Endothelial cell of umbilical vein (primary cell): ENCODE data around the gene RANBP3. TPM values are rescaled to one million over a fixed set of nuclear protein-coding genes. Genes with fewer than 3 reads are reported as not detected.

Source experiments
- BruUV-seq: library from RNA; stranded (reverse); fragments of 400-500 nt; replicated peaks from 2 replicates; lab custom pipeline; 2021; lab: Mats Ljungman, UMichigan
- CTCF ChIA-PET: fragments of 300-600, 350-600 bp; sonication (Branson Sonifier 250); formaldehyde crosslinking; loops from one replicate; lab custom pipeline; 2021; ENCODE audit warnings: antibody characterized with exemption, inconsistent platforms; lab: Charles Lee
- POLR2A ChIA-PET: fragments of 300-600, 350-600 bp; sonication (Branson Sonifier 250); formaldehyde crosslinking; loops from one replicate; lab custom pipeline; 2021; ENCODE audit warnings: antibody characterized with exemption, inconsistent platforms; lab: Charles Lee
- DNase-seq: peaks from one replicate; pipeline ENCODE4 v3.0.0-alpha.2; 2011; ENCODE audit warnings: low read depth, low spot score
- FAIRE-seq: peaks from 2 replicates; lab custom pipeline; 2011; peaks lifted over from hg19 to GRCh38; lab: Jason Lieb, UNC
- H2AFZ ChIP-seq: 2 replicates; pipeline ENCODE4 v1.6.0; 2012; ENCODE audit warnings: low read depth, low read length, control low read depth, inconsistent platforms
- H3K27ac ChIP-seq: 2 replicates; pipeline ENCODE4 v1.5.1; 2011; ENCODE audit warnings: low read depth, mild to moderate bottlenecking, control low read depth, low read length, moderate library complexity; ENCODE audit not compliant: insufficient read depth
- H3K27me3 ChIP-seq, 2 experiments: 2 replicates each; pipeline versions ENCODE4 v1.6.0 to v1.6.1; 2011; ENCODE audit warnings: low read length in 2 of 2, mixed read lengths in 1 of 2; ENCODE audit not compliant: control insufficient read depth in 2 of 2, insufficient read depth in 2 of 2
- H3K36me3 ChIP-seq, 2 experiments: 2 replicates in 1 of 2; 3 replicates in 1 of 2; pipeline ENCODE4 v1.5.1; 2011; ENCODE audit warnings: low read length in 2 of 2, mild to moderate bottlenecking in 1 of 2, moderate library complexity in 1 of 2; ENCODE audit not compliant: control insufficient read depth in 2 of 2, insufficient read depth in 2 of 2; ENCODE audit errors: extremely low read depth in 1 of 2
- H3K4me1 ChIP-seq: 3 replicates; pipeline ENCODE4 v1.5.1; 2011; ENCODE audit warnings: mild to moderate bottlenecking, low read length; ENCODE audit not compliant: control insufficient read depth, insufficient read depth; ENCODE audit errors: extremely low read depth
- H3K4me2 ChIP-seq: 2 replicates; pipeline ENCODE4 v1.6.1; 2011; ENCODE audit warnings: low read length, control low read depth, mixed read lengths; ENCODE audit not compliant: insufficient read depth
- H3K4me3 ChIP-seq, 3 experiments: fragments of 200-600 bp in 1 of 3; sonication (generic), shearing (Covaris generic) in 1 of 3; replicated peaks in 1 of 3; 2 replicates each; pipeline ENCODE4 v1.5.1; 2011 to 2016; ENCODE audit warnings: control low read depth in 3 of 3, low read length in 3 of 3, mild to moderate bottlenecking in 2 of 3, inconsistent platforms in 1 of 3, low read depth in 1 of 3, moderate library complexity in 1 of 3; ENCODE audit not compliant: insufficient read depth in 1 of 3
- H3K79me2 ChIP-seq: 2 replicates; pipeline ENCODE4 v1.6.0; 2012; ENCODE audit warnings: low read length, inconsistent platforms; ENCODE audit not compliant: control insufficient read depth, insufficient read depth
- H3K9ac ChIP-seq: replicated peaks from 2 replicates; pipeline ENCODE3; 2011; ENCODE audit warnings: low read length, control low read depth; ENCODE audit not compliant: insufficient read depth; ENCODE audit errors: extremely low read depth
- H3K9me1 ChIP-seq: replicated peaks from 3 replicates; pipeline ENCODE4 v1.6.0; 2011; ENCODE audit warnings: mild to moderate bottlenecking, low read length; ENCODE audit not compliant: control insufficient read depth, insufficient read depth; ENCODE audit errors: extremely low read depth
- H3K9me3 ChIP-seq: replicated peaks from 2 replicates; pipeline ENCODE4 v1.5.1; 2012; ENCODE audit warnings: low read length, inconsistent platforms; ENCODE audit not compliant: control insufficient read depth, insufficient read depth
- H4K20me1 ChIP-seq: replicated peaks from 2 replicates; pipeline ENCODE3; 2011; ENCODE audit warnings: mild to moderate bottlenecking, low read length; ENCODE audit not compliant: control insufficient read depth, insufficient read depth; ENCODE audit errors: extremely low read depth
- CTCF ChIP-seq, 2 donors: IDR thresholded peaks; 1 replicate in 1 of 2; 2 replicates in 1 of 2; pipeline ENCODE4 v1.5.1; 2011; ENCODE audit warnings: low read length in 2 of 2, mild to moderate bottlenecking in 2 of 2, moderate library complexity in 2 of 2, control low read depth in 1 of 2, inconsistent platforms in 1 of 2, low read depth in 1 of 2; ENCODE audit not compliant: insufficient read depth in 1 of 2; ENCODE audit errors: extremely low read depth in 1 of 2
- FOS ChIP-seq: IDR thresholded peaks from 2 replicates; pipeline ENCODE4 v1.6.1; 2011; ENCODE audit warnings: mild to moderate bottlenecking, low read length, moderate library complexity, borderline replicate concordance; ENCODE audit not compliant: insufficient read depth
- GATA2 ChIP-seq: IDR thresholded peaks from 2 replicates; pipeline ENCODE4 v1.7.0; 2011; ENCODE audit warnings: low read depth, mild to moderate bottlenecking, moderate library complexity, mixed read lengths, low read length; ENCODE audit not compliant: insufficient read length, insufficient read depth
- JUN ChIP-seq: IDR thresholded peaks from 2 replicates; pipeline ENCODE4 v1.6.1; 2011; ENCODE audit warnings: borderline replicate concordance, low read depth; ENCODE audit not compliant: insufficient read length, insufficient read depth
- MAX ChIP-seq: IDR thresholded peaks from 2 replicates; pipeline ENCODE4 v1.6.1; 2011; ENCODE audit not compliant: insufficient read depth, insufficient read length
- MYC ChIP-seq: IDR thresholded peaks from one replicate; pipeline ENCODE4 v1.6.1; 2011; ENCODE audit warnings: mild to moderate bottlenecking, low read depth, low read length
- POLR2A ChIP-seq: IDR thresholded peaks from 2 replicates; pipeline ENCODE4 v1.6.1; 2012; ENCODE audit warnings: low read depth, mild to moderate bottlenecking, control low read depth, low read length
- POLR2AphosphoS5 ChIP-seq: IDR thresholded peaks from 2 replicates; pipeline ENCODE4 v1.6.1; 2012; ENCODE audit warnings: low read depth, mild to moderate bottlenecking, control low read depth, low read length, moderate library complexity; ENCODE audit not compliant: insufficient read depth
- dilution Hi-C: fragments of 300-500 bp; cut with MboI; formaldehyde crosslinking; loops from one replicate; pipeline ENCODE4 v1.15.0; 2019; ENCODE audit warnings: low sequenced_read_pairs; ENCODE audit not compliant: extremely low pct_ligation_motif_present
- intact Hi-C: fragments of 100-400 bp; cut with micrococcal nuclease; formaldehyde crosslinking; loops from one replicate; pipeline ENCODE4 v1.10.0; 2022
- polyA plus RNA-seq, 4 experiments: library from polyadenylated mRNA; depleted of rRNA in 3 of 4; stranded (reverse) in 3 of 4; unstranded in 1 of 4; fragments of >200 nt; gene quantifications; 2 replicates each; pipeline versions ENCODE4 v1.2.1 to v1.2.3, GENCODE V29; 2011 to 2012; ENCODE audit warnings: missing spikeins in 1 of 4
- total RNA-seq: library from RNA; stranded (reverse); gene quantifications from 2 replicates; pipeline ENCODE4 v1.2.3, GENCODE V29; 2021

Gene RANBP3
- total and polyA plus RNA-seq, 2 donors (not counting 3 experiments of a cell fraction or from before 2014, with no cell fraction given) = 72.3 to 85.3 TPM

DNA sequence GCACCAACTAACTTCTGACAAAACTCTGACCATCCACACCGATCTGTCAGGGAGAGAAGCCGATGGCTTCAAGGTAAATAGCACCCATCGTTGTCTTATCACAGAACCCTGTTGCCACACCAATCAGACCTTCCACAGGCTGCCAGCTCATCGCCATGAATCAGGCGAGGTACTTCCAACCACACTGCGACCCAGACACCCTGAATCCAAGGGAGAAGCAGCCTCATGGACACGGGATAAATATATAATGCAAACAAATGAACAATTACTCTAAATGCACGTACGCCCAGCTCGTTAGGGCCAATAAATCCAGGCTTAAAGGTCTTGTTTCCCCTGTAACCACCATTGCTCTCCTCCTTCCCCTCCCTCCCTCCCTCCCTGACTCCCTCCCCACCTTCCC lies 20.8 kb downstream of the RANBP3 start:
- ChIA-PET POLR2A (no interaction called here), CTCF (interaction anchor here (1.3 to 4.3 kb wide), 3 partner anchors 10 to 65 kb away, joined by 3 to 28 read pairs (median 5); no protein-coding TSS in a partner anchor)
- dilution Hi-C loops (no loop called here), intact Hi-C loops (no loop called here)
- Histone ChIP-seq H4K20me1 (no peaks in the 10 kb centered on the region), H3K9ac (no peak overlapping the region), H3K9me3 (no peaks in the 10 kb centered on the region), H3K27me3 (no peaks in the 10 kb centered on the region), H3K27ac (no peak overlapping the region), H3K79me2 (peaks cover 96% of the 10 kb centered on the region), H2AFZ (no peak overlapping the region), H3K4me1 (peaks cover 36% of the 10 kb centered on the region), H3K36me3 (peaks cover 0 to 3% of the 10 kb centered on the region in 2 experiments), H3K9me1 (no peaks in the 10 kb centered on the region), H3K4me2 (no peak overlapping the region), H3K4me3 (no peak overlapping the region)
- TF ChIP-seq FOS = no peak
- no peak for TF ChIP-seq MYC
- no peak for TF ChIP-seq POLR2A
- TF ChIP-seq POLR2AphosphoS5 = no peak
- TF ChIP-seq MAX = no peak
- TF ChIP-seq JUN = no peak
- FAIRE-seq = no peak
- no TSS peak for BruUV-seq
- no peak for DNase-seq

- no peaks in the 10 kb centered on the region for H3K27me3 ChIP-seq
- CTCF ChIA-PET = interaction anchor here (1.3 to 4.3 kb wide), 3 partner anchors 11 to 65 kb away, joined by 3 to 28 read pairs (median 5); no protein-coding TSS in a partner anchor
- DNase-seq (no peak), FAIRE-seq (no peak)
- H3K4me3 ChIP-seq = no peak overlapping the region
- no peak overlapping the region for H3K9ac ChIP-seq
- H3K9me3 ChIP-seq = no peaks in the 10 kb centered on the region
- no peak overlapping the region for H3K27ac ChIP-seq
- no peak overlapping the region for H3K4me2 ChIP-seq
- peaks cover 97% of the 10 kb centered on the region for H3K79me2 ChIP-seq
- no TSS peak for BruUV-seq
- TF ChIP-seq JUN (no peak), GATA2 (no peak), MAX (no peak), CTCF (IDR thresholded peaks at IDR 0.05; ENCODE audit: extremely low read depth in 1 of 2, insufficient read depth in 1 of 2, low read depth in 1 of 2, low read length in 2 of 2) (no peak)
- dilution Hi-C loops = no loop called here
- no peaks in the 10 kb centered on the region for H3K9me1 ChIP-seq
- H3K36me3 ChIP-seq = peaks cover 0 to 3% of the 10 kb centered on the region in 2 experiments
- intact Hi-C loops = no loop called here
- H2AFZ ChIP-seq = no peak overlapping the region
- POLR2A ChIA-PET = no interaction called here
- peaks cover 36% of the 10 kb centered on the region for H3K4me1 ChIP-seq
- H4K20me1 ChIP-seq = no peaks in the 10 kb centered on the region
Measured at GRCh38 chr19:5956728-5957127, 21.2 kb downstream of the RANBP3 start.
